NCI-H1930 (cell line): ENCODE data around the gene EXO5.
"Not testable (repeated sequence)": the region's sequence is repeated elsewhere in the genome, so short reads cannot be mapped to it uniquely, and the experiment has no call there.

Source experiments
- DNase-seq, 2 experiments: peaks; one replicate each; lab custom pipeline; 2025; lab: John Stamatoyannopoulos, UW

Gene EXO5

DNA sequence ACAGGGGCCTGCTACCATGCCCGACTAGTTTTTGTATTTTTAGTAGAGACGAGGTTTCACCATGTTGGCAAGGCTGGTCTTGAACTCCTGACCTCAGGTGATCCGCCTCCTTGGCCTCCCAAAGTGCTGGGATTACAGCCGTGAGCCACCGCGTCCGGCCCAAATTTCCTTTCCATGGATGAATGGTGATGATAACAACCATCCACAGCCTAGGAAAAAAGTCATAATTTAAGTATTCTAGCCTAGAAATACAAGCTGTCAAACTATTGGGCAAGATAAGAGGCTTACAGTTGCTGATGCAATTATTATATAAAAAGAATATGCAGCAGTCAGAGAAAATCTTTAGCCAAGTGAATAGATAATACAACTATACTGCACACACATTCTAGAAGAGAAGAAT lies 46.2 kb downstream of the EXO5 start:
- not testable (repeated sequence) for DNase-seq

GRCh38 chr1:40556121-40556520 lies 47.6 kb downstream of the EXO5 start:
- DNase-seq, result no peak

DNA sequence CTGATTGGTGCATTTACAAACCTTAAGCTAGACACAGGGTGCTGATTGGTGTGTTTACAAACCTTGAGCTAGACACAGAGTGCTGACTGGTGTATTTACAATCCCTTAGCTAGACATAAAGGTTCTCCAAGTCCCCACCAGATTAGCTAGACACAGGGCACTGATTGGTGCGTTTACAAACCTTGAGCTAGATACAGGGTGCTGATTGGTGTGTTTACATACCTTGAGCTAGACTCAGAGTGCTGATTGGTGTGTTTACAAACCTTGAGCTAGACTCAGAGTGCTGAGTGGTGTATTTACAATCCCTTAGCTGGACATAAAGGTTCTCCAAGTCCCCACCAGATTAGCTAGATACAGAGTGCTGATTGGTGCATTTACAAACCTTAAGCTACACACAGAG lies 49.7 kb downstream of the EXO5 start:
- not testable (repeated sequence) for DNase-seq

DNA sequence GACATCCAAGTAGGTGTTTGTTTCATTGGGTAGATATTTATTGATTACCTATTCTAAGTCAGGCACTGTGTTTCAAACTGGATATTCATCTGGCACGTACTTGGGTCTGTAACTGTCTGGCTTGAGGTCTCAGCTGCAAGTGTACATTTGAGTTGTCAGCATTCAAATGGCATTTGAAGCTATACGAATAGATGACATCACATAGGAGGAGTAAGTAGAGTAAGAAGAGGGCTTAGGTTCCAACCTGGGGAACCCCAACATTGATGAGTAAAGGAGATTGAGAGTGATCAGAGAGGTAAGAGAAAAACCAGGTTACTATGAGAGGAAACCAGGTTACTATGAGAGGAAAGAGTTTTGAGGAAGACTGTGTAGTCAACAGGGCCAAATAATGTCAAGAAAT lies 53.6 kb downstream of the EXO5 start:
- DNase-seq, result no peak

- no peak for DNase-seq
Observed at GRCh38 chr1:40563266-40563665, 54.7 kb downstream of the EXO5 start.

DNA sequence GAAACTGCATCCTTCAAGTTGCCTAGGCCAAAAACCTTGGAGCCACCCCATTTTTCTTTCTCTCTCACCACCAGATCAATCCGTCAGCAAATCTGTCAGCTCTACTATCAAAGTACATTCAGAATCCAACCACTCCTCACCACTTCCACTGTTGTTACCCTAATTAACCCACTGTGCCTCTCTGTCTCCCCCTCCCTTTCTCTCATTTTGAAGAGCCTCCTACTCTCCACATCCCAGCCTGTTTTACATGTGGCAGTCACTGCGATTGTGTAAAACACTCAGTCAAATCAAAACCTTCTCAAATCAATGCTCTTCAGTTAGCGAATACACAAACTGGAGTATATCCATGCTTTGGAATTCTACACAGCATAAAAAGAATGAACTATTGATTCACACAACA lies 55.9 kb downstream of the EXO5 start:
- DNase-seq, result no peak

- no peak for DNase-seq
Observed at GRCh38 chr1:40564913-40565312, 56.3 kb downstream of the EXO5 start.
